Subcutaneous adipose tissue (tissue), 4 donors: ENCODE measurements around the gene ATP9B. TPM values are rescaled to one million over a fixed set of nuclear protein-coding genes. Genes with fewer than 3 reads are reported as not detected.

Experiments
- total RNA-seq, 4 donors: library from RNA; depleted of rRNA; stranded (reverse); fragments of >200 nt; gene quantifications; one replicate each; pipeline ENCODE4 v1.1.0, GENCODE V29; 2016
- TF ChIP-seq, protein P1 (sequence below): fragments of 450-650 bp; IDR thresholded peaks from one replicate; pipeline ENCODE4 v1.5.1; 2016; ENCODE audit warnings: low read depth, mild to moderate bottlenecking, control low read depth, antibody characterized with exemption, moderate library complexity

Gene ATP9B
- total RNA-seq, 4 donors from 2014 or later, result 38.8 to 58.5 (median 45.3) TPM

DNA sequence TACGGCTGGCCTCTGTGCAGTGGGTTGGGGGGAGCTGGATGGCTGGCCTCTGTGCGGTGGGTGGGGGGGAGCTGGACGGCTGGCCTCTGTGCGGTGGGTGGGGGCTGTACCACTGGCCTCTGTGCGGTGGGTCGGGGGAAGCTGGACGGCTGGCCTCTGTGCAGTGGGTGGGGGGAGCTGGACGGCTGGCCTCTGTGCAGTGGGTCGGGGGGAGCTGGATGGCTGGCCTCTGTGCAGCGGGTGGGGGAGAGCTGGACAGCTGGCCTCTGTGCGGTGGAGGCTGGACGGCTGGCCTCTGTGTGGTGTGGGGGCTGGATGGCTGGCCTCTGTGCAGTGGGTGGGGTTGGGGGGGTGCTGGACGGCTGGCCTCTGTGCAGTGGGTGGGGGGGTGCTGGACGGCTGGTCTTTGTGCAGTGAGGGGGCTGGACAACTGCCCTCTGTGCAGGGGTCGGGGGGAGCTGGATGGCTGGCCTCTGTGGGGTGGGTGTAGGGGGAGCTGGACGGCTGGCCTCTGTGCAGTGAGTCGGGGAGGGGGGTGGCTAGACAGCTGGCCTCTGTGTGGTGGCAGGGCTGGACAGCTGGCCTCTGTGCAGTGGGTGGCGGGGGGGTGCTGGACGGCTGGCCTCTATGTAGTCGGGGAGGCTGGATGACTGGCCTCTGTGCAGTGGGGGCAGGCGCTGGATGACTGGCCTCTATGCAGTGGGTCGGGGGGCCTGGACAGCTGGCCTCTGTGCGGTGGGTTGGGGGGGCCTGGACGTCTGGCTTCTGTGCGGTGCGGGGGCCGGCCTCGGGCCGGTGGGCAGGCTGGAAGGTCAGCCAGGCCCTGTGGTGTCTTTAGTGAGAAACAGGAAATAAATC, 358.4 kb downstream of the ATP9B start:
- TF ChIP-seq, protein P1, sequence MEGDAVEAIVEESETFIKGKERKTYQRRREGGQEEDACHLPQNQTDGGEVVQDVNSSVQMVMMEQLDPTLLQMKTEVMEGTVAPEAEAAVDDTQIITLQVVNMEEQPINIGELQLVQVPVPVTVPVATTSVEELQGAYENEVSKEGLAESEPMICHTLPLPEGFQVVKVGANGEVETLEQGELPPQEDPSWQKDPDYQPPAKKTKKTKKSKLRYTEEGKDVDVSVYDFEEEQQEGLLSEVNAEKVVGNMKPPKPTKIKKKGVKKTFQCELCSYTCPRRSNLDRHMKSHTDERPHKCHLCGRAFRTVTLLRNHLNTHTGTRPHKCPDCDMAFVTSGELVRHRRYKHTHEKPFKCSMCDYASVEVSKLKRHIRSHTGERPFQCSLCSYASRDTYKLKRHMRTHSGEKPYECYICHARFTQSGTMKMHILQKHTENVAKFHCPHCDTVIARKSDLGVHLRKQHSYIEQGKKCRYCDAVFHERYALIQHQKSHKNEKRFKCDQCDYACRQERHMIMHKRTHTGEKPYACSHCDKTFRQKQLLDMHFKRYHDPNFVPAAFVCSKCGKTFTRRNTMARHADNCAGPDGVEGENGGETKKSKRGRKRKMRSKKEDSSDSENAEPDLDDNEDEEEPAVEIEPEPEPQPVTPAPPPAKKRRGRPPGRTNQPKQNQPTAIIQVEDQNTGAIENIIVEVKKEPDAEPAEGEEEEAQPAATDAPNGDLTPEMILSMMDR, result no peak

Other genes starting within 250 kb of the ATP9B start
- gene SALL3, start 89.6 kb upstream of the ATP9B start, total RNA-seq, result not detected